ENCODE results near the gene NFAM1.
A peak's percentile ranks its signal among the peaks of the same experiment; 100 is the strongest.

NFAM1 gene

DNA sequence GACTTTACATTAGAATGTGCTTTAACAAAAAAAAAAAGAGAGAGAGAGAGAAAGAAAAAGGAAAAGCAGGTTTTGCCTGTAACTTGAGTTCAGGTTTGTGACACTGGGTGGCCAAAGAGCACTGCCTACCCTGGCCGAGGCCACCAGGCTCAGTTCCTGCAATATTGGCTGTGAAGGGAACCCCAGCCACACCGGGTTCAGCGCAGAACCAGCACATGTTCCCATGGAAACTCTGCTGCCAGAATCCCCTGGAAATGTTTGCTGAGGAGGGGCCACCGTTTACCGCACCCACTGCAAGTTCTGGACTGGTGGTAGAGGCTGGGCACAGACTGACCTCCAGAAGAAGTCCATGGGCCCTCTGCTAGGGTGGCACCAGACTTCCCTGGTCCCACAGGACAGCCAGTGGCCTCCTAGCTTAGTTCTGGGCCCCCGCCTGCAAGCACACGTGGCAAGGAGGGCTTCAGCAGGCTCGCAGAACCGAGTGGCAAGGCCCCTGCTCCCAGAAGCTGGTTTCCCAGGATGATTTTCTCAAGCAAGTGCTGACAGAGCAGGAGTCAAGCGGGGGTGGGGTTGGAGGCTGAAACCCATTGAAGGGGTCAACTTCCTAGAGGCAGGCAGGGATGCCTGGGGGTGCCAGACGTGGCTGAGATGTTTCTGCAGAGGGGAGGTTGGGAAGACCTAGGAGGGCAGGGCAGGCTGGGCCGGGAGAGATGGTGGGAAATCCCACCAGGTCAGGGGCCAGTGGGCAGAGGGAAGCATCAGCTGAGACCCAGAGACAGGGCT lies 51.2 kb downstream of the NFAM1 start:
- peak in 1 of 3 experiments; percentile 32 for DNase-seq

DNA sequence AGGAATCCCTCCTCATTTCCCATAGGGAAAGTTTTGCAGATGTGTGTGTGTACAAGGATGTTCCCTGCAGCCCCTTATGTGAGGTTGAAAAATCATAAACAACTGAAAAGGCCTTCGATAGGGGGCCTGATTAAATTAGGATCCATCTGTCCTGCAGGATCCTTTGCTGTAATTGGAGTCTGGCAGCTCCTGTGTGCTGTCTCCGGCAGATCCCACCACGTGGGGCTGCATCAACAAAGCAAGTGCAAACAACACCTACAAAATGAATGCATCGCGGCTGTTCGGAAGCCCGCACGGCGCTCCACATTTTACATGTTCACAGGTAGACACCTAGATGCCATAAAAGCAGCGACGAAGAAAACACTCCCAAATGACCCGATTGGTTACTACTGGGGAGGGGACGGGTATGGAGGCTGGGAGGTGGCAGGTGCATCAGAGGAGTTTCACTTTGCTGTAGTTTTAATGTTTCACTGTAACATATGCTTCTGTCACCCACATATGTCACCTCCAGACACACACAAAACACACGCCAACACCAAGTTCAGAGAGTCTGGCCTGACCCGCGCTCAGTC lies 52.2 kb downstream of the NFAM1 start:
- DNase-seq = peak; percentile 12 to 61 (median 28)

DNA sequence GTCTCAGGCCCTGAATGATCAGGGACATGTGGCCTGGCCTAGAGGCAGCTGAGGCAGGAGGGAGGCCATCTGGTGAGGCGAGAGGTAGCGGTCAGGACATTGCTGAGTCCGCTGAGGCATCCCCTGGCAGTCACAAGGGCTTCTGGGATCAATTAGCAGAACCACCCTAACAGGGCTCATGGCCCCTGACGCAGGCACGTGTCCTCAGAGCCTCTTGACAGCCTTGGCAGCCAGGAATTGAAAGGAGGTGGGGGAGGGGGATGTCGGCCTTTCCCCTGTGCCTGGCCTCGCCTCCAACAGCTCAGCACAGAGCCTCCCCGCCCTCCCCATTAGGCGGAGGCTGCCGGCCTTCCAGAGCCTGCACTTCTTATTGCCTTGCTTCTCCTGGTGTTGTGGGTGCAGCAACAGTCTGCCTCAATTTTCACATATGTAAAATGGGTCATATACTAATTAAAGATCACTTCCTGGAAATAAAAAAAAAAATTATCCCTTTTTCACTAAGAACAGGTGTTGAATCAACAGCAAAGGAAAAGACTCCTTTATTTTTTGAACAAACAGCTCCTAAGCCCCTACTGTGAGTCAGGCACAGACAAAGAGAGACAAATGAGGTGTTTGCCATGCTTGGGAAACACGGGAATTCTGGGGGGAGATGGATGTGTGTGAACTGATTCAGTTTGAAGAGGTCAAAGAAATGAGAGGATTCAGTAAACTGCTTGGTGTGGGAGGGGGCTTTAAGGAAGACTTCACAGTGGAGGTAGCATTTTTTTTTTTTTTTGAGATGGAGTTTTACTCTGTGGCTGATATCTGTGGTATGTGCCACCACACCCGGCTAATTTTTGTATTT lies 55.3 kb downstream of the NFAM1 start:
- DNase-seq = peak; percentile 74 to 90 (median 76)

DNA sequence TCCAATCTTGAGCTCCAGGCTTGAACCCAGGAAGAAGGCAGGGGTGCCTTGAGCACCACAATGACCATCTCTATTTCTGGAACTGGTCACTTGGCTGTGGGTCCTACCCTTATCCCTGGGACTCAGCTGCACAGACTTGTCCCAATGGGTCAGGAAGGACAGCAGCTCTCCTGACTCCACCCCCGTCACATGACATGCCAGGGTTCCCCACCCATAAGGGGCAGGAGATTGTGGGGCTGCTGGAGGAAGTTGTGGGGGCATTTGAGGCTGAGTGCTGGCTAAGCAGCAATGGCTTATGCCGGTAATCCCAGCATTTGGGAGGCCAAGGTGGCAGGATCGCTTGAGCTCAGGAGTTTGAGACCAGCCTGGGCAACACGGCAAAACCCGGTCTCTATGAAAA lies 56.2 kb downstream of the NFAM1 start:
- no peak for DNase-seq

DNA sequence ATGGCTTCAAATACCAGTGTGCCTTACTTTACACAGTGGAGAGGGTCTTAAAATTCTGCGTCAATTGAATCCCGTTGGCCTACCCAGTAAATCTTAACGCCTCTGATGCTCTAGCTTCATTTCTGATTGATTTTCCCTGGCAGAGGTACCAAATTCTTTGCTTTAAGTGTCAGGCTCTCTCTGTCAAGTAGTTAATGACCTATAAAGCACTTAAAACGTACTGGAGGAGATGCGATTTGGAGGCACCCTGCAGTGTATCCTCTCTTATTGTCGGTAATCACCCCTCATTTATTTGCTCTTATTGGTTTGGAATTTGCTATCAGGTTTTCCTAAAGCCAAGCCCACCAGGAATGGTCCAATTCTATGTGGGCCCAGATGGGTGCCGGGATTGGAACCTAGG lies 59.2 kb downstream of the NFAM1 start:
- DNase-seq = peak; percentile 36 to 84 (median 55)

DNA sequence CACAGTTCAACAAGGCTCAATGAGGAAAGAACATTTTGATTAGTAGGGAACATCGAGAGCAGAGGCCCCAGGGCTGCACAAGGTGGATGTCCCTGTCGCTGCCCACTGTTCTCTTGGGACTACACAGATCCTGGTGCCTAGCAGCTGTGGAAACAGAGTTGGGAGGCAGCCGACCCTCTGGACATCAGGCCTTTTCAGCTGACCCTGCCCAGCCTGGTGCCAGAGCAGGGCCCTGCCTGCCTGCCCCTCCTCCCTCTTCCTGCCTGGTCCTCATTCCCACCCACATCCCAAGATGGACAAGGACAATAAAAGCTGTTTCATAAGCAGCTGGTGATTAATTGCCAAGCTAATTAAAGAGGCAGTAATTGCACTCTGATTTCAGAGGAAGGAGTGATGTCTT lies 60.7 kb downstream of the NFAM1 start:
- peak in 1 of 3 experiments; percentile 48 for DNase-seq

DNA sequence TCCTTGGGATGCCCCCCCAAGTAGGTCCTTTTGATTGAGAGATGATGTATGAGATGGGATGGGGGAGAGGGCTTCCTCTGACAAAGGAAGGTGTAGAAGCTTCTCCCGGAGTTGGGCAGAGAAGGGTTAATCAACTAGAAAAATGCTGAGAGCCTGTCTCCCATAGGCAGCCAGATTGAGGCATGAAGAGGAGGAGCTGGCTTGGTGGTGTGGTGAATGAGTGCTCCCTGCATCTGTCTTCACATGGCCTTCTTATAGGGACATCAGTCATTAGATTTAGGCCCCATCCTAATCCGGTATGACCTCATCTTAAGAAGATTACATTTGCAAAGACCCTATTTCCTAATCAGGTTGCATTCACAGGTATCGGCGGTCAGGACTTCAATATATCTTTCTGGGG lies 61.1 kb downstream of the NFAM1 start:
- DNase-seq = no peak

DNA sequence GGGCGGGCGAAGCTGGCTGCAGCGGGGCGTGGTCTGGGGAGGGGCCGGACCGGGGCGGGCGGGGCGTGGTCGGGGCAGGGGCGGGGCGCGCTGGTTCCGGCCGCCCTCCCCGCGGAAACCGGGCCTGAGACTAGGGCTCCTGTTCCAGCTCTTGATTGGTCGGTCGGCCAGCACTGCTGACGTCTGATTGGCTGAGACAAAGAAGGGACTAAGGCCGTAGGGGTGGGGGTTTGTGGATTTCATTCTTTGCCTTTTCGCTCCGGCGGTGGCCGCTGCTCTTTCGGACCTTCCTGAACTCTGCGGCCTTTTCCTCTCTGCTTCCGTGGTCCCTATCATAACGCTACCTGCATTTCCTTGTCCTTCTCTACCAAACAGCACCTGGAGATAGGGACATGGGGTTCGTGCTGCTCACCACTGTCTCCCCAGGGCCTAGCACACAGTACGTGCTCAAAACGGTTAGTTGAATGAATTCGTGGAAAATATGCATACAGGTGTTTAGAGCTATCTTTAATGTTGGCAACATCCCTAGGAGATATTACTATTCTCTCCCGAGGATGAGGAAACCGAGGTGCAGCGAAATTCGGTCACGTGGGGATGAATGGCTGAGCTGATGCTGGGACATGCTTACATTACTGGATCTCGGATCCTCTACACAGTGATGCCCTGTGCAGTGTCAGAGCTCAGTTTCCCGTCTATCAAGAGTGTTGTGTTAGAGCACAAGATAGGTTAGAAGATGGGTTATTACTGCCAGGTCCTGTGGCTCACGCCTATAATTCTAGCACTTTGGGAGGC lies 62.8 kb downstream of the NFAM1 start:
- peak; percentile 80 to 93 (median 82) for DNase-seq

DNA sequence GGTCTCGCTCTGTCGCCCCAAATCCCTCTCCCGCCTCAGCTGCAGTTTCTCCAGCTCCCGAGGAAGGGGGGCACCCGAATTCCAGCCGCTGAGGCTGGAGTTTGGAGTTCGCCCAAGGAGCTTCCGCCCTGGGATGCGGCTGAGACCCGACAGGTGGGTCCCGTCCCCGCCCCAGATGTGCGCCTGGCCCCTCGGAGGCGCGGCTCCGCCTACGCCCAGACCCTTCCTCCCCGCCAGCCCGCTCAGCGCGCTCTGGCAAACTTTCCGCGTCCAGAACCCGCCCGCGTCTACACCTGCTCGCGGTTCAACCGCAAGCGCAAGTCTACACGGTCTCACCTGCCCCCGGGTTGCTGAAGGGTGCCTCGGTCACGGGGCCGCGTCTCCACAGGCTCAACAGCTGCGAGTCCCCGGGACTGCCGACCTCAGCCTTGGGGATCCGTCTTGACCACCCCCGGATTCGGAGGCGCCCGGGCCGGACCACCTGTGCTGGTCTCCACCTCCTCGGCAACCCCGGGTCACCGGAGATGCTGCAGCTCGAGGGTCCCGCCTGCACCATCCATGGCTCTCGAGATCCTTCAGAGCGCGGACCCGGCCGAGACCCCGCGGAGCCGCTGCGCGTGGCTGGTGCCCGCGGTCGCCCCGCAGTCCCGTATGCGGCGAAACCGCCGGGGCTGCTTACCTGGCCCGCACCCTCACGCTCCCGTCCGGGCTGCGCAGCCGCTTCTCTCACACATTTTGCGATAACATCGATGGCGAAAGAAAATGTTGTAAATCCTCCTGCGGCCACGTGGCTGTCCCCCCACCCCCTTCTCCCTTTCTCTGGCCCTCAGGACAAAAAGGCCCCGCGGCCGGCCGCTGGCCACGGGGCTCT lies 63.6 kb downstream of the NFAM1 start:
- DNase-seq = peak; percentile 22 to 69 (median 61)

DNA sequence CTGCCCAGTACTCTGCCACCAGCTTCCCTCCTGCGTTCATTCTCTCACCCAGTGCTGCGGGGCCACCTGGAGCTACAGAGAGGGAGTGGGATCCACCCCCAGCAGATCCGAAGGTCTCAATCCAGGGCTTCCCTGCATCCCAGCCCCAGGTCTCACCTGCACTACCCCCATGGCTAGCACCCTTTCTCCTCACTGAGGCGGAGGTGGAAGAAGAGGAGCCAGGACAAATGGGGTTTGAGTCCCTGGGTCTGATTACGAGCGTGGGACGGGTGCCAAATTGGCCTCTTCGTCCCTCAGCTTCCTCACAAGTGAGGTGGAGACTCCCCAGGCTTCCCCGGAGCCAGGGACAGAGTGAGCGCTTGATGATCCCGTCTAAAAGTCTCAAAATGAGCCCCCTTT lies 64.2 kb downstream of the NFAM1 start:
- DNase-seq = peak in 2 of 3 experiments; percentile 36 to 51

DNA sequence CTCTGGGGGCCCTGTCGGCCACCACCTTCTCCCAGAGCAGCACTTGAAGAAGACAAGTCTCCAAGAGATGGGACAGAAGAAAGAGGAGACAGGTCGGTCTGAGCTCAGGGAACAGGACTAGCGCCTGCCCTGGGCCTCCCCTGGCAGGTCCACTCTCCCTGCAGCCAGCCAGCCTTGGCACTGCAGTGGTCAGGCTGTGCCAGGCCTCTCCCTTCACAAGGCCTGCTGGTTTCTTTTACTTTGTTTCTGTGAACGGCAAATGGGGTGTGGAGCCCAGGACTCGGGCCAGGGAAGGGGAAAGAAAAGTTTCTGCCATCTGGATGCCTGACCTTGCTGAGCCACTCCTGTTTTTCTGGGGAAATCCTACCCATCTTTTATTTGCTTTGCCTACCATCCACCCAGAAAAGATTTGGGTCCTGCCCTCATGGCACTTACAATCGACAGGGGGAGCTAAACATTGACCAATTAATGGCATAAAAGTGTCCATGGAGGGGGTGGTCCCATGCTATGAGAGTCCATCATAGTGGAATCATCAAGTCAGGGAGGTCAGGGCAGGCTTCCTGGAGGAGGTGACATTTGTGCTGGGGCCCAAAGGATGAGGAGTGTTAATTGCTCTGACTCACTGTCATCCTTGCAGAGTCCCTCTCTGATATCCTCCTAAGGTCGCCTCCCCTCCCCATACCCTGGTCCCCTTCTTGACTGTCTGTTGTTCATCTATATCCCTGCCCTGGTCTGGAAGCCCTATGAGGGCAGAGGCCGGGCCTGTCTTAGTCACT lies 65.2 kb downstream of the NFAM1 start:
- no peak for DNase-seq

DNA sequence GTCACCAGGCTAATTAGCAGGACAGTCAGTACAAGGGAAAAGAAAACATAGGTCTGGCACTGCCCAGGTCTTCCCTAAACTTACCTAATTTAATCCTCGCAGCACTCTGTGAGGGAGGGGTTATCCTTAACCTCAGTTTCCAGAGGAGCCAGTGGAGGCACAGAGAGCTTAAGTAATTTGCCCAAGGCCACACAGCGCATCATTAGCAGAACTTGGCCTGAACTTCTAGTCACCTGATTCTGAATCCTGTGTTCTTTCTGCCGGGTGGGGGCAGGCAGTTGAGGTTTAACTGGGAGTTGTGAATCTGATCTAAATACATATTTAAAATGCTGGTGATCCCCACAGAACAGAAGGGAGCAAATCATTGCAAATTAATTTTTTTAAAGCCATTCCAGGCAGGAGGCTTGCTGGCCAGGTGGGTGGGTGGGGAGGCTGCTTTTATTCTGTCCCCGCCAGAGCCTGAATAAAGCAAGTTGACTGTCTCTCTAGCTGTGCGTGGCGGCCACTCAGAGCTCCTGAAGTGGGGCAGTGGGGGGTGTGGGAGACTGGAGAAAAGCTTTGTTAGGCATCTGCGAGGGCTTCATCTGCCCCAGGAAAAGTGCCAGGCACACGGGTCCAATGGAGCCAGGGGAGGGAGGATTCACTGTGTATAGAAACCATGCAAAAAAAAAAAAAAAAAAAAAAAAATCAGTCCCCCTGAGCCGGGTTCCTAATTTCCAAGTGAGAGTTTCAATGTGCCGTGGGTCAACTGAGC lies 66.1 kb downstream of the NFAM1 start:
- peak in 2 of 3 experiments; percentile 16 to 45 for DNase-seq

DNA sequence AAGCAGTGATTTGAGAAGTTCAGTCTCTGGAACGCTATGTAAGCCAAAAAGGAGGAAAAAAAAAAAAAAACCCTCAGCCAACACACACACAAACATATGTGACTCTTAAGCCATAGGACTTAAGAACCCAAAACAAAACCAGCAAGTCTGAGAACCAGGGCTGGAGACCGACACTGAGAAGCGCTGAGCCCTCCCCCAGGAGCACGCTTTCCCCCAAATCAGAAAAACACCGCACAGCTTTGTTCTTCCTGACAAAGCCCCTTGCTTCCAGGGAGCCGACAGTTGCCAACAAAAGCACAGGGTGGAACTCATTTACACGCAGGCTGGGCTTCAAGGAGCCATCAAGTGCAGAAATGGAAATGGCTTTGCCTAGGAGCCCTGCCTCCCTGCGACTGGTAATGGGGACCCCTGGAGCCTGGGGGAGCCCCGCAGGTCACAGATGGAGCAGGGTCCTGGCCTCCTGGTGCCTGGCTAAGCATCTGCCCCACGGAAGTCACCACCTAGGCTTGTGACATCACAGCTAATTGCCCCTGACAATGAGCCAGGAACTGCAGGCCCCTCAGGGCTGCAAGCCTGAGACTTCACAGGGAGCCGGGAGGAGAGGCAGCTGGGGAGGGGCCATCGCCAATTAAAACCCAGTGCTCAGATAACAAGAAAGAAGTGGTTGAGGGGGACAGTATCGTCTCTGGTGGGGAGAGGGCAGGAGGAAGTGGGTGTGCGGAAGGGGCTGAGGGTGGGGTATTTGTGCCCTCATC lies 66.9 kb downstream of the NFAM1 start:
- DNase-seq = peak; percentile 47 to 88 (median 77)

DNA sequence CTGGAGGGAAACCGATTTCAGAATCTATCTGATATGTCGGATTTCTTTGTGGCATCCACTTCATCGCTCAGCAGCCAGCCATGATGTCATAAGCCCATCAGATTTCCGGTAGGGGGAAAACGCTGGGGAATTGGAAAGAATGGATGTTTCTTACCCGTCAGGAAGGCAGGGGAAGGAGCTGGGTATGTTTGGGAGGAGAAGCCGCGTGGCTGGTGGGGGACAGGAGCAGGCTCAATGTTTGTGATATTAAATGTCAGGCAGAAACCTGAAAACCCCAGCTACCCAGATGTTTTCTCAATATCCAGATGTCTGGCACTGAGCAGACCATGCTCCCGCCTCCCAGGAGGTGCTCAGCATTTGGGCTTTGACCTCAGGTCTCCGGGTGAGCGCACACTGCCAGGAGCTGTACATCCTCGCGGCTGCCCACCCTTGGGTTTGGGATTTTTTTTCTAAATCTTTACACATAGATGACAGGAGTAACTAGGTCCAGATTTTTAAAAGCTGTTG lies 67.5 kb downstream of the NFAM1 start:
- peak in 2 of 3 experiments; percentile 34 to 57 for DNase-seq

DNA sequence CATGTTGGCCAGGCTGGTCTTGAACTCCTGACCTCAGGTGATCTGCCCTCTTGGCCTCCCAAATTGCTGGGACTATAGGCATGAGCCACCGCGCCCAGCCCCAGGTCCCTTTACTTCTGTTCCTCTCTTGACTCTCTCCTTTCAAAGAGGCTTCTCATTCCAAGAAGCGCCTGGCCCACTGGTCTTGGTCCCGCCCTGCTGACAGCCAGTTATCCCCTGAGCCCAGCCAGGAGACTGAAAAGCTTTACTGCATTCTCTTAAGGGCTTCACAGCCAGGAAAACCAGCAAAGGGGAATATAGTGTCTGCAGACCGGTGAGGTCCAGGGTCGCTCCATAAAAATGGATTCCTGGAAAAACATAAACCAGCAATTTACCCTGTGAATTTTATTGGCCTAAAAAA lies 68.3 kb downstream of the NFAM1 start:
- no peak for DNase-seq

DNA sequence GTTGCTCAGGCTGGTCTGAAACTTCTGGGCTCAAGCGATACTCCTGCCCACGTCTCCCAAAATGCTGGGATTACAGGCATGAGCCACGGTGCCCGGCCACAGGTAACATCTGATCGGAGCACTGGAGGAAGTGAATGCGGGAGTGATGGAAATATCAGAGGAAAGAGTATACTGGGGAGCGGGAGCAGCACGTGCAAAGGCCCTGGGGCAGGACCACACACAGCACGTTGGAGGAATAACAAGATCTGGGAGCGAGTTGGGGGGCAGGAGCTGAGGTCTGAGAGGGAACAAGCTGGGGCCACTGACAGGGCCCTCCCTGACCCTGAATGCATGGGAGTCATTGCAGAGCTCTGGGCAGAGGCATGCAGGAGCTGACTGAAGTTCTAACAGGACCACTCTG lies 70.7 kb downstream of the NFAM1 start:
- no peak for DNase-seq

DNA sequence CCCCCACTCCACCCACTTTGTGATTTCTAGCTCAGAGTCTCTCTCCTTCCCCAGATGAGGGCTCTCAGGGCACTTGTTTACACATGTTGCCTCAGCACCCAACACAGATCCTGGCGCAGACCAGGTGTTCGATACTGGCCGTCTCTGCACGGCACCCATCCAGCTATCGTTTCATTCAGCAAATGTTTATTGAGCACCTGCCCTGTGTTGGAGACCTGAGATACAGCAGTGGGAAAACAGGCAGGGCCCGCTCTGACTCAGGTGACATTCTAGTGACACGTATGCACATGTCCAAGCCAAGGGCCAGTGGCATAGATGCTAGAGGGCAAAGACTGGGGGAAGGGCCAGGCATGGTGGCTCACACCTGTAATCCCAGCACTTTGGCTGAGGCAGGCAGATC lies 71.9 kb downstream of the NFAM1 start:
- DNase-seq = peak; percentile 14 to 50 (median 16)

DNA sequence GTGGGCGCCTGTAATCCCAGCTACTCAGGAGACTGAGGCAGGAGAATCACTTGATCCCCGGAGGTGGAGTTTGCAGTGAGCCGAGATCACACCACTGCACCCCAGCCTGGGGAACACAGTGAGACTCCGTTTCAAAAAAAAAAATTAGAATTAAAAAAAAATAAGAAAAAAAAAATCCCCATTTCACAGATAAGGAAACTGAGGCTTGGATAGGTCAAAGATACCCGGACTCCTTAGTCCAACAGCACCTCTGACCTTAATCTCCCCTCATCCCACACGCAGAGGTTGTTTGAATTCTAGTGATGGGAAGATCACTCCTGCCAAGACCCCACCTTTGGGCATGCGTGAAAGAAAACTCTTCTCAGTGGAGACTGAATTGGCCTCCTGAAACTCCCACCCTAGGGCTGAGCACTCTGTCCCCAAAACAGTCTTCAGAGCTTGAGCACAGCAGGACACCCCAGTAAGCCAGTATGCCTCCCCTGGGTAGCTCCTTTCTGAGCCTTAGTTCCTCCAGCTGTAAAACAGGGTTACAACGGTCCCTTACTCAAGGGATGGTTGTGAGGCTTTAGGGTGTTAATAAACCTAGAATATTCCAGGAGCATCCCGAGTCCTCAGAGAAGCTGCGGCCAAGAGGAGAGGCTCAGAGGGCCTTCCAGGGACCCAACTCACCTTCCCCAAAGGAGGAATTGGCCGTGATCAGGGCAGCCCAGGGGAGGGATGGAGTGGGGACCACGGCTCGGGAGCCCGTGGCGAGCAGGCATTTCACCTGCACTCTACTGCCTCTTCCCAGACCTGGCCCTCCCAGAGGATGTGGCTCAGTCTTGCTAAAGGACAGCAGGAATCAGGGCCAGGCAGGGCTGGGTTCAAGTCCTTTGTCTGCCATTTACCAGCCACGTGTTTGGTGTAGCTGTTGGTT lies 73.3 kb downstream of the NFAM1 start:
- no peak for DNase-seq

Data from NCI-H1417 (cell line).